ENCODE results near the gene KRTAP12-2.
"Not testable (repeated sequence)": the region's sequence is repeated elsewhere in the genome, so short reads cannot be mapped to it uniquely, and the experiment has no call there.

Gene KRTAP12-2

GRCh38 chr21:44701023-44701400 is 34.3 kb upstream of the KRTAP12-2 start:
- H3K4me3 ChIP-seq (ENCODE audit: low read depth, low read length): no peak overlapping the region
- no peak for TF ChIP-seq CTCF (IDR thresholded peaks at IDR 0.05; ENCODE audit: low read depth, low read length)

GRCh38 chr21:44700101-44701022 is 33.6 kb upstream of the KRTAP12-2 start:
- no peak overlapping the region for H3K4me3 ChIP-seq (ENCODE audit: low read depth, low read length)
- no peak for TF ChIP-seq CTCF (IDR thresholded peaks at IDR 0.05; ENCODE audit: low read depth, low read length)

DNA sequence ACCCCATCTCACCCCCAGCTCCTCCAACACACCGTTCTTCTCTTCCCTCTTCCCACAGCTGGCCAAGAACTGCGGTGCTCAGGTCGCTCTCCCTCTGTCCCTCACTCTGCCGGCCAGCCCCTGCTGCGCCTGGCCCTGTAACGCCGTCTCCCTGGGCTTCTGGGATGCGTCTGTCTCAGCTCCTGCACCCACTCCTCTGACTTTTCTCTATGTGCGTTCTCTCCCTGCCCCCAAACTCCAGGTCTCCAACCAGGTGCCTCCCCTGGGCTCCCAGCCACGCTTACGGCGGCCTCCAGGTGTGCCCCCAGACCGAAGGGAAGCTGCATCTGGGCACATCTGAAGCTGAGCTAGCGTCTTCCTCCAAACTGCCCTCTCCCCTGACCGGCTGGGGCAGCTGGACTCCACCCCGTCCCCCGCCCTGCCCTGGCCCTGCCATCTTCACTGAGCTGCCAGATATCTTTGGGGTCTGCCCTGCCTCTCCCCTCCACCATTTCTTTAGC is 32.8 kb upstream of the KRTAP12-2 start:
- no peak for TF ChIP-seq CTCF (IDR thresholded peaks at IDR 0.05; ENCODE audit: low read depth, low read length)
- H3K4me3 ChIP-seq (ENCODE audit: low read depth, low read length): no peak overlapping the region

GRCh38 chr21:44697811-44698734 is 31.3 kb upstream of the KRTAP12-2 start:
- TF ChIP-seq CTCF (IDR thresholded peaks at IDR 0.05; ENCODE audit: low read depth, low read length): no peak
- no peak overlapping the region for H3K4me3 ChIP-seq (ENCODE audit: low read depth, low read length)

DNA sequence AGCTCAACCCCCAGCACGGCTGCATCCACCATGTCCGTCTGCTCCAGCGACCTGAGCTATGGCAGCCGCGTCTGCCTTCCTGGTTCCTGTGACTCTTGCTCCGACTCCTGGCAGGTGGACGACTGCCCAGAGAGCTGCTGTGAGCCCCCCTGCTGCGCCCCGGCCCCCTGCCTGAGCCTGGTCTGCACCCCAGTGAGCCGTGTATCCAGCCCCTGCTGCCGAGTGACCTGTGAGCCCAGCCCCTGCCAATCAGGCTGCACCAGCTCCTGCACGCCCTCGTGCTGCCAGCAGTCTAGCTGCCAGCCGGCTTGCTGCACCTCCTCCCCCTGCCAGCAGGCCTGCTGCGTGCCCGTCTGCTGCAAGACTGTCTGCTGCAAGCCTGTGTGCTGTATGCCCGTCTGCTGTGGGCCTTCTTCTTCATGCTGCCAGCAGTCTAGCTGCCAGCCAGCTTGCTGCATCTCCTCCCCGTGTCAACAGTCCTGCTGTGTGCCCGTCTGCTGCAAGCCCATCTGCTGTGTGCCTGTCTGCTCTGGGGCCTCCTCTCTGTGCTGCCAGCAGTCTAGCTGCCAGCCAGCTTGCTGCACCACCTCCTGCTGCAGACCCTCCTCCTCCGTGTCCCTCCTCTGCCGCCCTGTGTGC is 30.6 kb upstream of the KRTAP12-2 start, which contains the start of gene KRTAP10-12:
Gene KRTAP10-12 (plus strand): TSS at position 1 of the 639 bp plus-strand sequence. CDS start 30 bp downstream, at position 31.
- H3K4me3 ChIP-seq (ENCODE audit: low read depth, low read length): not testable (repeated sequence)

DNA sequence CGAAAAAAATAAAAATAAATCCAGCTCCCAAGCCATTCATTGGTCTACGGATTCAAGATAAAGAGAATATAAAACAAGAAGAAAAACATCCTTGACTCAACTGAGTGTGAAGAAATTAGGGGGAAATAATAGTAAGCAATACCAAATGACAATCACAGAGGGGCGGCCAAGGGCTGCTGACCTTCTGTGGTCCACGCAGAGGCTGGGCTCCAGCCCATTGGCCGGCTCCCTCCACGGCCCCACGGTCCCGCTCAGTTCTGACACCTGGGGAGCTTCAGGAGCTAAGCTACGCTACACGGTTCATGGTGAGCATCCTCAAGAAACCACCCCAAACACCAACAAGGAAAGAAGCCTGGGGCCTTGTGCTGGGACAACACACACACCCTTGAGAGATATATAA is 29.8 kb upstream of the KRTAP12-2 start:
- H3K4me3 ChIP-seq (ENCODE audit: low read depth, low read length): no peak overlapping the region
- no peak for TF ChIP-seq CTCF (IDR thresholded peaks at IDR 0.05; ENCODE audit: low read depth, low read length)

DNA sequence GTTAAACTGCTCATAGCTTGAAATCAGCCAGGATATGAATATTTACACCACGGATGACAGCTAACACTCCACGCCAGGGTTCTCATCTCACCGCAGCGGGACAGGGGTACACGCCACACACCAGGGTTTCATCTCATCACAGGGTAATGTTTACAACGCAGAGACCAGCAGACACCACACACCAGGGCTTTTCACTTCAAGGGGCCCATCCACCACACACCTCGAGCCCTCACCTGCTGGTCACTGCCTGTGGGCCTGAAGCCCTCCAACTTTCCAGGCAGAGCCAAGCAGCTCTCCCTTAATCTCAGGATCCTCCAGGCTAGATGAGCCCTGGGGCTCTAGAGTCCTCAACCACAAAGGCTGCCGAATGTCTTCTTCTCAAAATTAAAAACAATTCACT is 28.9 kb upstream of the KRTAP12-2 start:
- H3K4me3 ChIP-seq (ENCODE audit: low read depth, low read length): no peak overlapping the region
- TF ChIP-seq CTCF (IDR thresholded peaks at IDR 0.05; ENCODE audit: low read depth, low read length): no peak

All from WI38 (cell line).